ENCODE results near the gene NDEL1. TPM values are rescaled to one million over a fixed set of nuclear protein-coding genes. Genes with fewer than 3 reads are reported as not detected.
"Not testable (repeated sequence)": the region's sequence is repeated elsewhere in the genome, so short reads cannot be mapped to it uniquely, and the experiment has no call there.

The NDEL1 gene
- 27.7 and 28.6 TPM in 2 replicates for total RNA-seq (2014; rRNA removed; shearing (Covaris generic))
- polyA plus RNA-seq (2015; cell fraction: cytosol; rRNA removed), result 48.2 and 50.1 TPM in 2 replicates
- 107 and 139 TPM in 2 replicates for polyA plus RNA-seq (2015; cell fraction: nucleus; rRNA removed)

- peak; percentile 98 for DNase-seq (ENCODE audit: low read depth, low spot score)
- in situ Hi-C loops (cut with HindIII; ENCODE audit: low pct_unique_long_range_greater_than_20kb, low sequenced_read_pairs), result no loop called here
Observed at GRCh38 chr17:8435245-8436168, at the start of gene NDEL1. NDEL1 (plus strand) TSS chr17:8435884; CDS start chr17:8444272, 8,388 bp downstream.

GRCh38 chr17:8386841-8387240 lies 48.8 kb upstream of the NDEL1 start:
- DNase-seq (ENCODE audit: low read depth, low spot score), result no peak
- in situ Hi-C loops (cut with HindIII; ENCODE audit: low pct_unique_long_range_greater_than_20kb, low sequenced_read_pairs), result no loop called here

- in situ Hi-C loops (cut with HindIII; ENCODE audit: low pct_unique_long_range_greater_than_20kb, low sequenced_read_pairs), result no loop called here
- DNase-seq (ENCODE audit: low read depth, low spot score), result no peak
Observed at GRCh38 chr17:8387914-8388651, 47.6 kb upstream of the NDEL1 start.

- in situ Hi-C loops (cut with HindIII; ENCODE audit: low pct_unique_long_range_greater_than_20kb, low sequenced_read_pairs), result no loop called here
- no peak for DNase-seq (ENCODE audit: low read depth, low spot score)
Observed at GRCh38 chr17:8391711-8392110, 44.0 kb upstream of the NDEL1 start.

- in situ Hi-C loops (cut with HindIII; ENCODE audit: low pct_unique_long_range_greater_than_20kb, low sequenced_read_pairs), result no loop called here
- no peak for DNase-seq (ENCODE audit: low read depth, low spot score)
Observed at GRCh38 chr17:8392274-8392673, 43.4 kb upstream of the NDEL1 start.

GRCh38 chr17:8392674-8393469 lies 42.8 kb upstream of the NDEL1 start:
- no peak for DNase-seq (ENCODE audit: low read depth, low spot score)
- in situ Hi-C loops (cut with HindIII; ENCODE audit: low pct_unique_long_range_greater_than_20kb, low sequenced_read_pairs), result no loop called here

- in situ Hi-C loops (cut with HindIII; ENCODE audit: low pct_unique_long_range_greater_than_20kb, low sequenced_read_pairs), result no loop called here
- no peak for DNase-seq (ENCODE audit: low read depth, low spot score)
Observed at GRCh38 chr17:8393470-8394231, 42.0 kb upstream of the NDEL1 start.

GRCh38 chr17:8394497-8394896 lies 41.2 kb upstream of the NDEL1 start:
- DNase-seq (ENCODE audit: low read depth, low spot score); in situ Hi-C loops (cut with HindIII; ENCODE audit: low pct_unique_long_range_greater_than_20kb, low sequenced_read_pairs): not testable (repeated sequence)

GRCh38 chr17:8397636-8398035 lies 38.0 kb upstream of the NDEL1 start, which contains the start of gene RNF222:
RNF222 (minus strand) TSS chr17:8397827; CDS start chr17:8393461, 4,366 bp downstream.
- in situ Hi-C loops (cut with HindIII; ENCODE audit: low pct_unique_long_range_greater_than_20kb, low sequenced_read_pairs), result no loop called here
- DNase-seq (ENCODE audit: low read depth, low spot score), result no peak

- in situ Hi-C loops (cut with HindIII; ENCODE audit: low pct_unique_long_range_greater_than_20kb, low sequenced_read_pairs), result no loop called here
- no peak for DNase-seq (ENCODE audit: low read depth, low spot score)
Observed at GRCh38 chr17:8398980-8399379, 36.7 kb upstream of the NDEL1 start.

GRCh38 chr17:8401107-8401506 lies 34.6 kb upstream of the NDEL1 start:
- in situ Hi-C loops (cut with HindIII; ENCODE audit: low pct_unique_long_range_greater_than_20kb, low sequenced_read_pairs), result no loop called here

GRCh38 chr17:8402921-8403536 lies 32.7 kb upstream of the NDEL1 start:
- no peak for DNase-seq (ENCODE audit: low read depth, low spot score)
- in situ Hi-C loops (cut with HindIII; ENCODE audit: low pct_unique_long_range_greater_than_20kb, low sequenced_read_pairs), result no loop called here

More at GRCh38 chr17:8401107-8401506, 34.6 kb upstream of the NDEL1 start:
- no peak for DNase-seq (ENCODE audit: low read depth, low spot score)

- in situ Hi-C loops (cut with HindIII; ENCODE audit: low pct_unique_long_range_greater_than_20kb, low sequenced_read_pairs), result no loop called here
- no peak for DNase-seq (ENCODE audit: low read depth, low spot score)
Observed at GRCh38 chr17:8405499-8406016, 30.1 kb upstream of the NDEL1 start.

GRCh38 chr17:8406174-8406573 lies 29.5 kb upstream of the NDEL1 start:
- in situ Hi-C loops (cut with HindIII; ENCODE audit: low pct_unique_long_range_greater_than_20kb, low sequenced_read_pairs), result no loop called here
- no peak for DNase-seq (ENCODE audit: low read depth, low spot score)

- peak; percentile 91 for DNase-seq (ENCODE audit: low read depth, low spot score)
- in situ Hi-C loops (cut with HindIII; ENCODE audit: low pct_unique_long_range_greater_than_20kb, low sequenced_read_pairs), result no loop called here
Observed at GRCh38 chr17:8408371-8408770, 27.3 kb upstream of the NDEL1 start.
